ENCODE measurements around the gene TMEM170B.

TMEM170B gene, protein sequence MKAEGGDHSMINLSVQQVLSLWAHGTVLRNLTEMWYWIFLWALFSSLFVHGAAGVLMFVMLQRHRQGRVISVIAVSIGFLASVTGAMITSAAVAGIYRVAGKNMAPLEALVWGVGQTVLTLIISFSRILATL

DNA sequence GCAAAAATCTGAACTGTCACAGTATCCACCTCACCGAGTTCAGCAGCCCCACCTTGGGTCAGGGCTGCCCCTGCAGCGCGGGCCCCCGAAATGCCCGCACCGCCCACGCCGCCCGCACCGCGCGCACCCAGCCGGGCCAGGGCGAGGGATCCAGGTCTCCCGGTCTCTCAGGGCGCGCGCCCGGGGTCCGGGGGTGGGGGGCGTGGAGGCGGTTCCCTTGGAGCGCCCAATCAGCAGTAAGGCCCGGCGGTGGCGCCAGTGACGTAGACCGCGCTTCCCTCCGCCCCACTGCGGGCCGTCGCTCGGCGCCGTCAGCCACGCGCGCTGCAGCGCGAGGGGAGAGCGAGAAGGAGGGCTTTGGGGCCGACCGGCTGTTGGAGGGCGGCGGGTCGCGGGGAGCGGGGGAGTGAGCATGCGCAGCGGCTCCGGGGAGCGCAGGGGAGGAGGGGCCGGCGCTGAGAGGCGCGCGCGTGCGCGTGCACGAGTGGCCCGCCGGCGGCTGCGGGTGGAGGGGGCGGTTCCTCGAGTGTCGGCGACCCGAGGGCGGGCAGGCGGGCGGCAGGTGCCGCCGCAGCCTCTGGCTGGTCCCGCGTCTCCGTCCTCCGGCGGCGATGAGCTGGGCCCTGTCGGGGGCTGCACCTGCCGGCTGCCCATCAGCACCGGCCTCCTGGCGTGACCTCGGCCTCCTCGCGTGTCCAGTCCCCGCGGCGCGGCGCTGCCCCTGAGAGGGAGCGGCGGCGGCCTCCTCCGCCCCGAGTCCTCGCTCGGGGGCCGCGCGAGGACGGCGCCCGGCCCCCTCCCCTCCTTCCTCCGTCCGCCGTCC, at the start of gene TMEM170B:
TSS of gene TMEM170B (plus strand) at position 521 of the 823 bp plus-strand sequence. CDS start 529 bp downstream, outside the sequence.
- peak; percentile 92 to 95 for DNase-seq (ENCODE audit: low read depth in 2 of 2, low spot score in 1 of 2)

DNA sequence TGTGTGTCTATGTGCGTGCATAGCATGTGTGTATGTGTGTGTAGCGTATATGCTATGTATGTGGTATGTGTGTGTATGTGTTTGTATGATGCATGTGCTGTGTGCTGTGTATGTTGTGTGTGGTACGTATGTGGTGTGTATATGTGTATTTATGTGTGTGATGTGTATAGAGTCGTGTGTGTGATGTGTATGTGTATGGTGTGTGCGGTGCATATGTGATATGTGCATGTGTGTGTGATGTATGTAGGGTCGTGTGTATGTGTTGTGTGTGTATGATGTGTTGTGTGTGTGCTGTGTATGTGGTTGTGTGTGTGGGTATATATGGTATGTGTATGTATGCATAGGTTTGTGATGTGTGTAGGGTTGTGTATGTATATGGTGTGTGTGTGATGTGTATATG, 46.6 kb upstream of the TMEM170B start:
- no peak for DNase-seq (ENCODE audit: low read depth in 2 of 2, low spot score in 1 of 2)

DNA sequence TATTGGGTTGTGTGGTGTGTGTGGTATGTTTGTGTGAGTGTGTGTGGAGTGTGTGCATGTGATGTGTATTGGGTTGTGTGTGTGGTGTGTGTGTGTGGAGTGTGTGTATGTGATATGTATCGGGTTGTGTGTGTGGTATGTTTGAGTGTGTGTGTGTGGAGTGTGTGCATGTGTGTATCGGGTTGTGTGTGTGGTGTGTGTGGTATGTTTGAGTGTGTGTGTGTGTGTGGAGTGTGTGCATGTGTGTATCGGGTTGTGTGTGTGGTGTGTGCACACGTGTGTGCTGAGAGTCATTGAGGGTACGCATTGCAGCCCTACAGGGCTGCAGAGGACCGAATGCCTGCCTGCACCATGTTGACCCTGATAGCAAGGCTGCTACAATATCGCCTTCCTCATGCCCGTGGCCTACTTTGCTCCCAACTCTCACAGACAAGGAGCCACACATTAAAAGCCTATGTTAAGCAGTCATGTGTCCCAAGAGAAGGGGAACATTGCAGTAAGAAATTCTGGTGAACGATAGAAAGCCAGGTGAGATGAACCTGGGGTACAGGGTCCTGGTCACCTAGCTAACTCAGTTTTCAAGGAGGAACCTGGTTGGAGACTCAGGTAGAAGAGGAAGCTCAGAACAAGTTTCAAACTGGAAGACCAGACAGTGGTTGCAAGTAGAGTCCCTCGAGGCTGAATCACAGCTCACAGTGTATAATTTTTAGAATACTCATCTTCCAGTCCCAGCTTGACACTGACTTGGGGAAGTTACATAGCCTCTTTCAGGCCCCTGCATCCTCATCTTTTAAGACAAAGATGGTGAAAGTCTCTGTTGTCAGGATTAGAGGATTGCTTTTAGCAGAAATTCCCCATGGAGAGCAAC, 45.7 kb upstream of the TMEM170B start:
- no peak for DNase-seq (ENCODE audit: low read depth in 2 of 2, low spot score in 1 of 2)

DNA sequence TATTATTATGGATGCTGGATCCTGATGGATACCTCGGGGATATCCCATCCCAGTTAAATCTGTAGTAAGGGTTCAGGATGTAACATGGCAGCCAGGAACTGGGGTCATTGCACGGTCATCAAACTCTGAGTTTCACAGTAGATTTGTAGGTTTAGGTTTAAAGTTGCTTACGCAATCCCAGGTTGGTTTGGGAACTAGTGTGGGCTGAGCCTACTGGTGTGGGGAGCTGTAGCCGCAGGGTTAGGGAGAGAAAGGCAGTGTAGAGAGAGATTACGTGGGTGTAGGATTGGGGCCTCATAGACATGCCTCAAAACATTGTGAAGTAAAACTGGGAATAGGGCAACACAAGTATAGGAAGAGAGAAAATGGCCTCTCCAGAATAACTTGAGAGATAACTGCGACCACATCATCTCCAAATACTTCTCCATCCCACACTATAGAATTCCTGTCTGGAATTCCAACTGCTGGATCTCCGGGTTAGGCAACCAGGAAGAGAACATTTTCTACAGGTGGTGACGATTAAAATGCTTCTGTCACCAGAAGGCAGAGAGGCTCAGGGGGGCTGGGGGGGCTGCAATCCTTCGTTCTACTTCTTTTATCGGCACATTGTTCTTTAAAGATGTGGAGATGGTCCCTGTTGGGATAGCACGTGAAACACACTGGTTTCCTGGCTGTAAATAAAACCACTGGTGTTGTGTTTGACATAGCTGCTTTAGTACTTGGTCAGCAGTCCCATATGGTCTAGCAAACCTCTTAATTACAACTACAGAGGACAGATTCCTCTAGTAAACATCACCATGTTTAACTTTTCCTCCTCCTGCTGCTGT, 44.9 kb upstream of the TMEM170B start:
- DNase-seq (ENCODE audit: low read depth in 2 of 2, low spot score in 1 of 2) = no peak

DNA sequence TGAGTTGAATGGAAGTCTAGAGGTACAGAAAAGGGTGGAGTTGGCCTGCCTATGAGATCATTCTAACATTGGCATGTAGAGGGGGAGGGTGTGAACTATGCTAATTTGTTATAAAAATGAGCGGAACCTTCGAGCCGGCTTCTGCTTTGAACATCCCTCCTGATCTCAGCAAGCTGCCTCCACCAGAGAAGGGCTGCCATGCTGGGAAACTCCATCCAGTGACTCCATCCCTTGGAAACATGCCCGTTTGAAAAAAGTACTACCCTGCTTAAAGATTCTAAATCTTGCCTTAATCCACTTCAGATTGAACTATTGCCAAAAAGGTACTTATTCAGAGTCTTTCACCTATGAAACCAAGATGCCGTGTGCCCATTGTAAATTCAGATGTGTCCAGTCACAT, 43.6 kb upstream of the TMEM170B start:
- no peak for DNase-seq (ENCODE audit: low read depth in 2 of 2, low spot score in 1 of 2)

DNA sequence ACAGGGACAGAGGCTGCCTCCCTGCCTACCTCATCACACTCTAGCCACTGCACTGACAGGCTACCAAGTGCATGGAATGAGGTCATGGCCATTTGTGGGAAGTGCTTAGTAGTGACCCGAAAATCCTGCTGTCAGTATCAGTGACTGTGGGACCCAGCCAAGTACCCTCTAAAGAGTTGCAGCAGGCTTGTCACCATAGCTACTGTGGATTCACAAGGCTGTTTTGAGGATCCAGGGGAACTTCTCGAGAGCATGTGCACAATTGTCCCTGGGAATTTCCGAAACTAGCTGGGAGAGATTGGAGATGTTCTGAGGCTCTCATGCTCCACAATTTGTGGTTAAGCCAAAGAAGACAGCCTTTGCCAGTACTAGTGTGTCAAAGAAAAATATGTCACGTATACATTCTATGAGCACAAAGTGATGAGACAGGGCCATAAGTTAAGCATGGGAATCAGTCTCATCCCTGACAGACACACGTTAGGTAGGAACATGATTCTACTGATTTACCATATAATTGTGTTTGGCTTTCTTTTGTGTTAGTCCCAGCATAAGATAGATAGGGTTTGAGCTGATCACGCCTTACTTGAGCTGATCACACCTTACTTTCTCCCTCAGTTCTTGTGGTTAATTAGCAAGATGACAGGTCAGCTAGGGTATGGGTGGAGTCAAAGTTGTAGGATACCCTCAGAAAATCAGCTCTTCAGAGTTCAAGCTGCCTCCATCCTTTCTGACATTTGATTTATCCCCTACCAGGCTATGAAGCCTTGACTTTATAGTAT, 42.6 kb upstream of the TMEM170B start:
- DNase-seq (ENCODE audit: low read depth in 2 of 2, low spot score in 1 of 2) = no peak

DNA sequence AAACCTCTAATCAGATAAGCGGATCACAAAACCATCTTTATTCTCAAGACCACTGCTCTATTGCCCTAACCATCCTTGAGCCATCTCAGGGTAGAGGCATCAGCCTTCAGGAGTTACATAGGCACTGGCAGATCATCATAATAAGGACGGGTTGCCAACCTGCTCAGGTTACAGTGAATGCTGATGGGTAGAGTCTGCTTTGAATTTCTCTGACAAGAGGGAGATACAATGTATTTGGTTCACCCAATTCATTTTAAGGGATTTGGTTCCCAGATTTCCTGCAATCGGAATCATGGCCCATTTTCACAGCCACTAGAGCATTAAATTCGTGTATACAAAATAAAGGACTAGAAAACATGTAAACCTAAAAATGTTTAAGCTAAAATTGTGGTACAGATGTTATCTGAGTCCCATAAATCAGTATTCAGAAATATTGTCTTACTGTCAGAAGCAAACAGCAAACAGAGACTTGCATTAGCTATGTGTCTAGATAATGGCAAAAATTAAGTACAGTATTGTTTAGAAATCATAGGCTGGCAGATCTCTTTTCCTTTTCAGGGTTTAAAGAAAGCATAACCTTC, 41.9 kb upstream of the TMEM170B start:
- DNase-seq (ENCODE audit: low read depth in 2 of 2, low spot score in 1 of 2) = no peak

DNA sequence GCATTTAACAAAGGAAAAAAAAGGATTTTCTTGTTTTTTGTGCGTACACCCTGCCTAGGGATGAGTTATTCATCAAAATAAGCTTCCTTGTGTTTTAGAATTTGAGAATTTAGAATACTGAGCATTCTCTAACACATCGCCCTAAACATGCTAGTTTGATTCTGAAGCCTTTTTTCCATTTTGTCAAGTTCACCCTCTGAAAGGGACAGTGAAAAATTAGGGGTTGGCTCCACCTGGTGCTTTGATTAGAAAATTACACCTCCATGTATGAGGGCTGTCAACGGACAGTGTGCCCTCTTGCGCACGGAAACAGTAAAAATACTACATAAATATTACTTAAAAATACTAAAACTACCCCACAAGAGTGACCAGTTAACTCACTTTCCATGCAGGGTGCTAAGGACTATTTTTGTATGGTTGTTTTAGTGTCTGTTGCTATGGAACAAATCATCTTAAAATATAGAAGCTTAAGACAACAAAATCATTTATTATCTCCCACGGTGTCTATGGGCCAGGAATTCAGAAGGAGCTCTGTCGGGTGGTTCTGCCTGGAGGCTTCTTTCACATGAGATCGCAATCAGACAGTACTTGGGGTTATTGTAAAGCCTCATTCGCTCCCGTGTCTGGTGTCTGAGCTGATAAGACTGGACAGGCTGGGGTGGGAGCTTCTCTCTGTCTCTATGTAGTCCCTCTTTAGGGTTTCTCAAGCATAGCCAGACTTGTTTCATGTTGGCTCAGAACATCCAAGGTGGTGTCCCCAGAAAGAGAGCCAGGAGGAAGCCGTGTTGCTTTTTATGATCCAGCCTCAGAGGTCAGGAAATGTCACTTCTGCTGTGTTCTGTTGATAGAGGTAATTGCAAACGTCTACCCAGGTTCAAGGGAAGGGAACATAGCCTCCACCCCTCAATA, 41.1 kb upstream of the TMEM170B start:
- DNase-seq (ENCODE audit: low read depth in 2 of 2, low spot score in 1 of 2) = peak; percentile 36 to 44

DNA sequence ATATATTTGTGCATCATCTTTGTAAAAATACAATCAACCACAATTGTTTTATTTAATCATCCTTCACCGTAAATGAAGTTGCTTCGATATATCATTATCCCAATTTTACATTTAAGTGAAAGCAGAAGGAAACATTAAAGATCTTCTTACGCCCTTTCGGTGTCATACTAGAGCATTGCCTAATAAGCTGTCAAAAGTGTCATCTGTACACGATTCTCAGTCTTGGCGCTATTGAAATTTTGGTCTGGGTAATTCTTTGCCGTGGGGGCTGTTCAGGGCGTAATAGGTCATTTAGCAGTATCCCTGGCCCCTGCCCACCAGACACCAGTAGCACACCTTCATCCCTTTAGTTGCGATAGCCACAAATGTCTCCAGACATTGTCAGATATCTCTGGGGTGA, 40.4 kb upstream of the TMEM170B start:
- DNase-seq (ENCODE audit: low read depth in 2 of 2, low spot score in 1 of 2) = no peak

DNA sequence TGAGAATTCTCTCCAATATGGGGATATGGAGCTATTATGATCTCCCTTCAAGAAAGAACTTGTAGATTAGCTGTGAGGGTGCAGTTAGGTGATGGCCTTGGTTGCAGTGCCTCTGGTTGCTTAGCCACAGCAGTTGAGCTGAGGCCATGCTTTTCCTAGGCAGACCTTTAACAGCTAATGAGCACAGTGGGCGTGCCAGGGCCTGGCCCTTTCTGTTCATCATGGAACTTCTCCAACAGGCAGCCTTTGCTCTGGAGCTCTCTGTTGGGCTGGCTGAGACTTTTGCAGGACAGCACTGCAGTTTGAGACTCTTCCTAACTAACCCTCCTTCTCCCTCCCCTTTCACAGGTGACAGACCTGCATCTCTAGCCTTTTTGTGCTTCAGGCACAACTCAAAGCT, 39.7 kb upstream of the TMEM170B start:
- no peak for DNase-seq (ENCODE audit: low read depth in 2 of 2, low spot score in 1 of 2)

DNA sequence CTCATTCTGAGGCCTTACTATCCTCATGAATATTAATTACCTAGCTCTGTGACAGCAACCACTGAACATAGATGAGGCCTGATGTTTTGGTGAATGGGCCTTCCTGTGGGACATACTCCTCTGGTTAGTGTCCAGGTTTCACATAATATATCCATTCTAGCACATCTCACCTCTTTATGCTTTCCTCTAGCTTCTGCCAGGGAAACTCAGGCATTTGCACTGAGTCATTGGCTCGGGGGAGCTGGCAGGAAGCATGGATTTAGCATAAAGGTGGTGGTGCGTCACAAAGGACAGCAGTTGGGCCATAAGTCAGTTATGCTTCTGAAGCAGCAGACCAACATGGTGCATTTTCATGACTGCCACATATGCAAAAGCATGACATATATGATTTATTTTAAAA, 37.5 kb upstream of the TMEM170B start:
- no peak for DNase-seq (ENCODE audit: low read depth in 2 of 2, low spot score in 1 of 2)

DNA sequence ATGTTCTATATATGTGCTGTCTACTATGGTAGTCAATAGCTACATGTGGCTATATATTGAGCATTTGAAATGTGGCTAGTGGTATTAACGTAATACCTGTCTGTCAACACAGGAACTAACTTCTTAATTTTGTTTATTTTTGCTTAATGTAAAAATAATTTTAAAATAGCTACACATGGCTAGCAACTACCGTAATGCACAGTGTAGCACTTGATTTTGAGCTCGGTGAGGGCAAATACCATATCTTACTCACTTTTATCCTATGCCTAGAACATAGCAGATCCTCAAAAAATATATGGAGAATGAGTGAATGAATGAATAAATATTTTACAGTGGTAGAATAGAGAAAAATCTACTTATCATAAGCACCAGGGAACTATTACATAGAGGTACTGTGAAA, 28.1 kb upstream of the TMEM170B start:
- DNase-seq (ENCODE audit: low read depth in 2 of 2, low spot score in 1 of 2) = no peak

DNA sequence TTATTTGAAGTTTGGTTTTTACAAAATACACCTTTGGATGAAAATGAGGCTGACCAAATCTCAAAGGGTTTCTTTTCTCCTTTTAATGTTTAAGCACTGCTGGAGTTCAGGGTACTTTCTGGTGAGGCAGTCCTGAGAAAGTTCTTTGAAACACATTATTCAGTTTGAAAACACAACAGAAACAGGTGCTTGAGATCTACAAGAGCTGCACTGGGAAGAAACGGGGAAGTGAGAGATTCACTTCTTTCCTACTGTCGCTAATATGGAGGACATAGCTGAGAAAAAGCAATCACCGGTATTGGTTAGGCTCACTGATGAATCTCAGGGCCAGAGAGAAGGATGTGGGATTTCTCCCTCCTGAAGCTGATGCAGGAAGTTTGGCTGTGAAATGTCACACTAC, 22.9 kb upstream of the TMEM170B start:
- DNase-seq (ENCODE audit: low read depth in 2 of 2, low spot score in 1 of 2) = no peak

DNA sequence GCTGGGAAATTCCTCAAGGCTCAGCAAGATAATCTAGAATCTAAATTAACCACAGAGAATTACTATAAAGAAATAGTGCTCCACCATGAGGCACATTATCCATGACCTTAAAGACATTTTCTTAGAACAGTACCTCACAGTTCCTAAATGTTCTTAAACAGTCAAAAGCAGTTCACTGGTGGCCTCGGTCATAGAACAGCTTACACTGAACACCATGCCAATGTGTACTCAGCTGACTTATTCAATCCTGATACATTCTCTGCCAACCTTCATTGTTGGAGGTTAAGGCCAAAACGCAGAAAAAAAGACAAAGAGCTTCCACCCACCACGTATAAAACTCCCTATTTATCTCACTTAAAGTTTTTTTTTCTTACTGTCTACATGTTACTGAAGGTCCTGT, 21.8 kb upstream of the TMEM170B start:
- no peak for DNase-seq (ENCODE audit: low read depth in 2 of 2, low spot score in 1 of 2)

DNA sequence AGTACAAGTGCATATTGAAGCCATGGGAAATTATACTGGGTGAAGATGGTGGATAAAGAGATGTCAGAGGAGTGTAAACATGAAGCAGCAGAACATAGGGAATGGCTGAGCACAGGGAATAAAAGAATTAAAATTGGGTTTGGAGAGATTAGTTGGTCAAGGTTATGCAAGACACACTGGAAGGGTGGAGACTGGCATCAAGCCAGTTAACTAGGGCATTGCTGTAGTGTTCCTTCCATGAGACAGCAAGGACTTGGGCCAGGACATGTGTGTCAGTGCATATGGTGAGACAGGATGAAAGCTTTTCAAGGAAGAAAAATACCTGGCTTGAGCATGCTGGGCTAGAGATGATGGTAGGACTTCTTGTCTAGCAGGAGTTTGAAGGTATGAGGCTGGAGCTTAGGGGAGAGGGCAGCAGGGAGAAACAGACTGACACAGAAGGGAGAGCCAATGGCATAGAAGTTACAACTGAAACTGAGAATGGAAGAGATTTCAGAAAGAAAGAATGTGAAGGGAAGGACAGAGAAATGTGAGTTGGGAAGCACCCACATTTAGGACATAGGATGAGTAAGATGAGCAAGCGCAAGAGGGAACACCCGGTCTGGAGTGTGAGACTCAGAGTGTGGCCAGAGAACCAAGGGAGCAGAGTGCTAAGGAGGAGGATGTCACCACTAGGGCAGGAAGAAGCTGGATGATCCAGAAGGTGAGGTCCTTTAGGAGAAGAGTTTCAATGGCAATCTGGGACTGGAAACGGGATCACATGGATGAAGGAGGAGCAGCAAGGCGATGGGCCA, 14.5 kb upstream of the TMEM170B start:
- DNase-seq (ENCODE audit: low read depth in 2 of 2, low spot score in 1 of 2) = no peak

DNA sequence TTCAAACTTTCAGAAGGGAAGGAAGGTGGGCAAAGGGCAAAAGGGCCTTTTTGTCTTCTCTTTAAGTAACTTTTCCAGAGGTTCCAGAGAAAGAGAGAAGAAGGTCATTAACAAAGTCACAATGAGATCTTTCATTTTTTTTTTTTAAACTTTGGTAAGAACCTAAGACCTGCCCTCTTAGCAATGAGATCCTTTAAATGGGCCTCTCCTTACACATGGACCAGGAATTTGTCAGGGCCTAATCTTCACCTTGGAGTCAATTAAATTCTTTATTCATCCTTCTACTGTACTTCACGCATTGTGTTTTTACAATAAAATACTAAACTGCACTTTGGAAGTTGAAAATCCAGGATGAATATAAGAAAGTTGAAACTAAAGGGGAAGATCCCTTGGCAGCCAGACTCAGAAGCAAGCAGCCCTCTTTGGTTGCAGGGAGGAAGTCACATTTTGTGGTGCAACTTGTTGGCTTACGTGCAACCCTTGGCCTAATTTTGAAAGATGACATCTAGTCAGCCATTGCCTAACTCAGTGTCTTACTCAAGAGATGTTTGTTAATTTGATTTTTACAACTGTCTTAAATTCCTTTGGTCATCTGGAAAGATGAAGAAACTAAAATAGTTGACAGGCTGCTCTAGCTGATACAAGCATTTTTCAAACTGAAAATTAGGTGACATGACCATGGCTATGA, 11.9 kb upstream of the TMEM170B start:
- DNase-seq (ENCODE audit: low read depth in 2 of 2, low spot score in 1 of 2) = no peak

DNA sequence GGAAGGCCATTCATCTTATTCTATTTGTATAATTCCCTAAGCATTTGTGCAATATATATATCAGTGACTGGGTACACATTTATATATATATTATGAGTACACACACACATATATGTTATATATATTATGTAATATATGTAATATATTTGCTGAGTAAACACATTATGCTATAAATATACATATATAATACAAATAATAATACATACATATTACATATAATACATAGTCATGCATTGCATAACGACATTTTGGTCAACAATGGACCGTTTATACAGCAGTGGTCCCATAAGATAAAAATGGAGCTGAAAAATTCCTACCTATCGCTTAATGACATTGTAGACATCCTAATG, 11.4 kb upstream of the TMEM170B start:
- no peak for DNase-seq (ENCODE audit: low read depth in 2 of 2, low spot score in 1 of 2)

Measured in stimulated activated CD8-positive, alpha-beta memory T cell treated with anti-CD3 and anti-CD28 coated beads, Interleukin-4, amount 100 ng/mL, for 4 hours (primary cell).